ENCODE results near the gene IFNA6.

Gene IFNA6

GRCh38 chr9:21324047-21324446 is 26.6 kb downstream of the IFNA6 start:
- WGBS: 93% methylated on average over 4 of the region's 4 CpGs
- Histone ChIP-seq H3K36me3 (ENCODE audit: insufficient read depth, low read length) (peaks cover 5% of the 10 kb centered on the region; the same call in 1 of the 2 replicates), H3K9ac (ENCODE audit: low read depth, low read length) (no peak overlapping the region), H3K27ac (ENCODE audit: low read depth, low read length) (no peak overlapping the region), H3K4me1 (ENCODE audit: insufficient read depth, low read length) (no peaks in the 10 kb centered on the region), H3K4me3 (ENCODE audit: low read length) (no peak overlapping the region), H3K27me3 (ENCODE audit: insufficient read depth, low read length) (no peaks in the 10 kb centered on the region), H3K9me3 (ENCODE audit: insufficient read depth, low read depth, low read length) (no peaks in the 10 kb centered on the region)

GRCh38 chr9:21322911-21323461 is 27.7 kb downstream of the IFNA6 start:
- H3K27me3 ChIP-seq (ENCODE audit: insufficient read depth, low read length): no peaks in the 10 kb centered on the region
- H3K4me3 ChIP-seq (ENCODE audit: low read length): no peak overlapping the region
- no peak overlapping the region for H3K27ac ChIP-seq (ENCODE audit: low read depth, low read length)
- no peaks in the 10 kb centered on the region for H3K9me3 ChIP-seq (ENCODE audit: insufficient read depth, low read depth, low read length)
- 94% methylated on average over 5 of the region's 5 CpGs for WGBS
- 0 out of 2 replicates have a peak, but pooled peaks cover 5% of the 10 kb centered on the region for H3K36me3 ChIP-seq (ENCODE audit: insufficient read depth, low read length)
- H3K4me1 ChIP-seq (ENCODE audit: insufficient read depth, low read length): 0 out of 2 replicates have a peak, but pooled peaks cover 4% of the 10 kb centered on the region
- no peak overlapping the region for H3K9ac ChIP-seq (ENCODE audit: low read depth, low read length)

DNA sequence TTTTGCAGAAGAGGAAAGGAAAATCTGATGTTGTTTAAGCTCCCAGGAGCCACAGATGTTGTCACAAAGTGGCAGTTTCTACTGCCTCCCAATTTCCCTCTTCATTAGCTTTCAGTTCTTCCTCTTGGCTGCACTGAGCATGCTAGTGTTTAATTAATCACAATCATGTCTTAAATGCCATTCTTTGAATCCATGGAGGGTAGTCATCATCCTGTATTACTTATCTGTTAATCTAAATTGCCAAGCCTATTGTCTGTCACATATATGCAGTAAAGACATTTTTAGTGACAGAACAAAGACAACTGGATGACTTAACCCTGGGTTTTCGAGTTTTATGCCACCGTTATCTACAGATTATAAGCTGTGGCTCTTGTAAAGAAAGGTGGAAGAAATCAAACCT is 30.2 kb downstream of the IFNA6 start:
- no peaks in the 10 kb centered on the region for H3K9me3 ChIP-seq (ENCODE audit: insufficient read depth, low read depth, low read length)
- WGBS: 90% methylated on average over 2 of the region's 2 CpGs

GRCh38 chr9:21317956-21318923 is 32.4 kb downstream of the IFNA6 start:
- WGBS: 16% methylated on average over 4 of the region's 7 CpGs
- no peaks in the 10 kb centered on the region for H3K9me3 ChIP-seq (ENCODE audit: insufficient read depth, low read depth, low read length)
- 0 out of 2 replicates have a peak, but pooled peaks cover 2% of the 10 kb centered on the region for H3K36me3 ChIP-seq (ENCODE audit: insufficient read depth, low read length)
- no peak overlapping the region for H3K9ac ChIP-seq (ENCODE audit: low read depth, low read length)
- H3K27ac ChIP-seq (ENCODE audit: low read depth, low read length): no peak overlapping the region
- no peak overlapping the region for H3K4me3 ChIP-seq (ENCODE audit: low read length)
- peaks cover 7% of the 10 kb centered on the region; the same call in 1 of the 2 replicates for H3K27me3 ChIP-seq (ENCODE audit: insufficient read depth, low read length)
- 0 out of 2 replicates have a peak, but pooled peaks cover 4% of the 10 kb centered on the region for H3K4me1 ChIP-seq (ENCODE audit: insufficient read depth, low read length)

More for the DNA sequence above, 30.2 kb downstream of the IFNA6 start:
- no peak overlapping the region for H3K9ac ChIP-seq (ENCODE audit: low read depth, low read length)
- H3K4me1 ChIP-seq (ENCODE audit: insufficient read depth, low read length): 0 out of 2 replicates have a peak, but pooled peaks cover 4% of the 10 kb centered on the region
- 0 out of 2 replicates have a peak, but pooled peaks cover 5% of the 10 kb centered on the region for H3K36me3 ChIP-seq (ENCODE audit: insufficient read depth, low read length)
- H3K27ac ChIP-seq (ENCODE audit: low read depth, low read length): no peak overlapping the region
- H3K4me3 ChIP-seq (ENCODE audit: low read length): no peak overlapping the region
- H3K27me3 ChIP-seq (ENCODE audit: insufficient read depth, low read length): peaks cover 7% of the 10 kb centered on the region; the same call in 1 of the 2 replicates

- no peak overlapping the region for H3K4me3 ChIP-seq (ENCODE audit: low read length)
- H3K9me3 ChIP-seq (ENCODE audit: insufficient read depth, low read depth, low read length): no peaks in the 10 kb centered on the region
- 0 out of 2 replicates have a peak, but pooled peaks cover 4% of the 10 kb centered on the region for H3K4me1 ChIP-seq (ENCODE audit: insufficient read depth, low read length)
- 47% methylated on average over 3 of the region's 3 CpGs for WGBS
- no peaks in the 10 kb centered on the region for H3K36me3 ChIP-seq (ENCODE audit: insufficient read depth, low read length)
- peaks cover 7% of the 10 kb centered on the region; the same call in 1 of the 2 replicates for H3K27me3 ChIP-seq (ENCODE audit: insufficient read depth, low read length)
- no peak overlapping the region for H3K9ac ChIP-seq (ENCODE audit: low read depth, low read length)
- H3K27ac ChIP-seq (ENCODE audit: low read depth, low read length): no peak overlapping the region
These were observed 33.8 kb downstream of the IFNA6 start for GRCh38 chr9:21316860-21317259.

DNA sequence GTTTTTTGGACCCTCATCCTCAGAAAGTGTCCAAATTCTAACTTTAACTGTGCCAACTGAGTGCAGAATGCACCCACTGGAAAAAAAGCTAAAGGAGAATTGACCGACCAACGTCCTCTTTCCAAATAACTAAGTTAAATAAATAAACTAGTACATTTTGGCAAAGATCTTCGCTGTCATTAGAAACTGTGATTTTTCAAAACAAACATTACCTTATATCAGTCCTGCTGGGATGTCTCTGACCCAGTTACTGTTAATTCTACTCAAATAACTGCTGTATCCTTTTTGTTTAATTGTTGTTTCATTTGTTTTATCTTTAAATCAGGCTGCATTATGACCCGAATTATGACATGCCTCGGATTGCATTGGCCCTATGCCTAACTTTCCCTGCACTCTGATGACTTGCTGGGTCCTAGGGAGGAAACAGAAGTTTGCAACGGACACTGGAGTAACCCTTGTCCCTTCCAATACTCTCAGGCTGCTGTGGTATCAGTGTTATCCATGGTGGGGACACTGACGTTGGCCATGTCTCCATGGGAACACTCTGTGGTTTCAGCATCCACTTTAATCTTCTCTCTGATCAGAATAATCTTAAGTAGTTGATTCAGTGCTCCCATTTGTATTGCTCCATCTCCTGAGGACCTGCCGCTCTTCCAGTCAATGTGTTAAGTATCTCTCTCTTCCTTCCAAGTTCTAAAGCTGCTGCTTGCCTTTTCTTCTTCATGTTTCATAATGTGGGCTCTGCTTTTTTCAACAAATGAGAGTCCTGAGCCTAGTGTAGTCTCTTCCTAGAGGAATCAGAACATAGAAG is 34.5 kb downstream of the IFNA6 start:
- H3K9me3 ChIP-seq (ENCODE audit: insufficient read depth, low read depth, low read length): no peaks in the 10 kb centered on the region

GRCh38 chr9:21314152-21314551 is 36.5 kb downstream of the IFNA6 start:
- no peak overlapping the region for H3K27ac ChIP-seq (ENCODE audit: low read depth, low read length)
- 0 out of 2 replicates have a peak, but pooled peaks cover 4% of the 10 kb centered on the region for H3K4me1 ChIP-seq (ENCODE audit: insufficient read depth, low read length)
- peaks cover 7% of the 10 kb centered on the region; the same call in 1 of the 2 replicates for H3K27me3 ChIP-seq (ENCODE audit: insufficient read depth, low read length)
- H3K4me3 ChIP-seq (ENCODE audit: low read length): no peak overlapping the region
- 92% methylated on average over 2 of the region's 2 CpGs for WGBS
- no peaks in the 10 kb centered on the region for H3K36me3 ChIP-seq (ENCODE audit: insufficient read depth, low read length)
- H3K9ac ChIP-seq (ENCODE audit: low read depth, low read length): no peak overlapping the region
- no peaks in the 10 kb centered on the region for H3K9me3 ChIP-seq (ENCODE audit: insufficient read depth, low read depth, low read length)

More for the DNA sequence above, 34.5 kb downstream of the IFNA6 start:
- Histone ChIP-seq H3K27me3 (ENCODE audit: insufficient read depth, low read length) (peaks cover 7% of the 10 kb centered on the region; the same call in 1 of the 2 replicates), H3K4me1 (ENCODE audit: insufficient read depth, low read length) (0 out of 2 replicates have a peak, but pooled peaks cover 4% of the 10 kb centered on the region), H3K9ac (ENCODE audit: low read depth, low read length) (no peak overlapping the region), H3K27ac (ENCODE audit: low read depth, low read length) (no peak overlapping the region), H3K4me3 (ENCODE audit: low read length) (no peak overlapping the region), H3K36me3 (ENCODE audit: insufficient read depth, low read length) (no peaks in the 10 kb centered on the region)
- 85% methylated on average over 8 of the region's 8 CpGs for WGBS

- no peaks in the 10 kb centered on the region for H3K4me1 ChIP-seq (ENCODE audit: insufficient read depth, low read length)
- no peaks in the 10 kb centered on the region for H3K36me3 ChIP-seq (ENCODE audit: insufficient read depth, low read length)
- no peak overlapping the region for H3K4me3 ChIP-seq (ENCODE audit: low read length)
- H3K9me3 ChIP-seq (ENCODE audit: insufficient read depth, low read depth, low read length): no peaks in the 10 kb centered on the region
- peaks cover 7% of the 10 kb centered on the region; the same call in 1 of the 2 replicates for H3K27me3 ChIP-seq (ENCODE audit: insufficient read depth, low read length)
- no peak overlapping the region for H3K9ac ChIP-seq (ENCODE audit: low read depth, low read length)
- no CpG with 5 or more reads among the region's 1 CpG for WGBS
- H3K27ac ChIP-seq (ENCODE audit: low read depth, low read length): no peak overlapping the region
These were observed 38.8 kb downstream of the IFNA6 start for GRCh38 chr9:21311889-21312288.

DNA sequence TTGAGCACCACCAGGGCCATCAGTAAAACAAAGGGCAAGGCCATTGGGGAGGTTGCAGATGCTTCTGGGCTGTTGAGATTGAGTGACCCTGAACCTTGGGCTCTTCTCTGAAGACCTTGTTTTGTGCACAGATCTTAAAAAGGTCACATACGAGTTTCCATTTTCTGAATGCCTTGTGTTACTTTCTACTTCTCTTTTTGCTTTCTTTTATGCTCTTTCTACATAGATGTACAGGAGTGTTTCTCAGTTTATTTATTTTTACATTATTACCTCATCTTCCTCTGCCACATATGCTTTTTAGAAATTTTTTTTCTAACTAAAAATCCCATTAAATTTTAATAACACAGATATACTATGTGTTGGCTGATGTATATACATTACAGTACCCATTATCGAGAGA is 45.5 kb downstream of the IFNA6 start, which contains the start of gene IFNA5:
TSS of gene IFNA5 (minus strand) at position 101 of the 400 bp plus-strand sequence. CDS start at position 44, 57 bp downstream.
- Histone ChIP-seq H3K36me3 (ENCODE audit: insufficient read depth, low read length) (no peaks in the 10 kb centered on the region), H3K9ac (ENCODE audit: low read depth, low read length) (no peak within 1 kb of the TSS), H3K9me3 (ENCODE audit: insufficient read depth, low read depth, low read length) (no peaks in the 10 kb centered on the region), H3K27ac (ENCODE audit: low read depth, low read length) (no peak within 1 kb of the TSS), H3K4me1 (ENCODE audit: insufficient read depth, low read length) (no peaks in the 10 kb centered on the region), H3K27me3 (ENCODE audit: insufficient read depth, low read length) (peaks cover 11% of the 10 kb centered on the region), H3K4me3 (ENCODE audit: low read length) (no peak within 1 kb of the TSS)
- 91% methylated on average over 2 of the region's 2 CpGs for WGBS
